HepG2 (cell line): ENCODE measurements around the gene TM9SF3.

ENCODE experiments used
- ATM ChIP-seq: fragments of 450-650 bp; IDR thresholded peaks from 2 replicates; pipeline ENCODE4 v1.7.1; 2017; ENCODE audit warnings: mild to moderate bottlenecking, borderline replicate concordance
- HES4 ChIP-seq: sonication (generic); formaldehyde crosslinking; IDR thresholded peaks from 2 replicates; pipeline ENCODE4 v1.9.0; 2021; ENCODE audit warnings: mild to moderate bottlenecking, missing genetic modification reagents, borderline replicate concordance
- NFYB ChIP-seq: sonication (generic); formaldehyde crosslinking; IDR thresholded peaks from 2 replicates; pipeline ENCODE4 v1.4.0; 2020; ENCODE audit warnings: missing genetic modification reagents
- POLR2A ChIP-seq, 2 experiments: IDR thresholded peaks; 2 replicates each; pipeline ENCODE4 v1.6.1; 2011; ENCODE audit warnings: low read depth in 2 of 2, low read length in 2 of 2, mild to moderate bottlenecking in 1 of 2, moderate library complexity in 1 of 2; ENCODE audit not compliant: insufficient read depth in 1 of 2
- ZNF335 ChIP-seq: sonication (generic); formaldehyde crosslinking; IDR thresholded peaks from 2 replicates; pipeline ENCODE4 v1.4.0; 2020; ENCODE audit warnings: missing genetic modification reagents

- TF ChIP-seq POLR2A (IDR thresholded peaks at IDR 0.05; ENCODE audit: insufficient read depth in 1 of 2, low read depth in 2 of 2, low read length in 2 of 2): no peak
- TF ChIP-seq HES4 (CRISPR knock-in tag): no peak
- TF ChIP-seq ATM: no peak
- TF ChIP-seq NFYB (CRISPR knock-in tag): no peak
- TF ChIP-seq ZNF335: no peak
These were observed 18.4 kb downstream of the TM9SF3 start for GRCh38 chr10:96568402-96568801.
